ENCODE data around the gene VWF. TPM values are rescaled to one million over a fixed set of nuclear protein-coding genes. Genes with fewer than 3 reads are reported as not detected.
A peak's percentile ranks its signal among the peaks of the same experiment; 100 is the strongest.

VWF gene
- total RNA-seq = 100 to 1,000 TPM; 144 to 388 (median 269) TPM
- 181 TPM for polyA plus RNA-seq
- long read RNA-seq, donor 1, full-length matches to known transcripts = 2 of 359 reads
- long read RNA-seq, donor 1, partial matches to known transcripts = 333 of 359 reads
- long read RNA-seq, donor 1, other reads (novel, unspliced or antisense) = 24 of 359 reads
- long read RNA-seq, donor 2, partial matches to known transcripts = 51 of 58 reads
- long read RNA-seq, donor 2, other reads (novel, unspliced or antisense) = 7 of 58 reads
- long read RNA-seq, donor 3, full-length matches to known transcripts = 1 of 238 reads
- long read RNA-seq, donor 3, partial matches to known transcripts = 219 of 238 reads
- long read RNA-seq, donor 3, other reads (novel, unspliced or antisense) = 18 of 238 reads
- long read RNA-seq, donor 4, full-length matches to known transcripts = 2 of 116 reads
- long read RNA-seq, donor 4, partial matches to known transcripts = 106 of 116 reads
- long read RNA-seq, donor 4, other reads (novel, unspliced or antisense) = 8 of 116 reads

GRCh38 chr12:6124411-6125309 is at the start of gene VWF:
Gene VWF (minus strand): TSS chr12:6124670. CDS start chr12:6123196, 1,474 bp downstream.
- 60% methylated on average over 5 of the region's 5 CpGs for WGBS
- intact Hi-C loops (cut with DNase I) = loop anchor here in 2 of 4 donors (5.0 kb wide), 2 partner anchors 42 to 48 kb away; no protein-coding TSS in a partner anchor
- Histone ChIP-seq H3K27ac (ENCODE audit: low read length) (peak within 1 kb of the TSS; percentile 79), H3K9me3 (ENCODE audit: control insufficient read depth, low read length) (no peaks in the 10 kb centered on the region), H3K4me3 (ENCODE audit: low read length) (peak within 1 kb of the TSS; percentile 73), H3K4me1 (ENCODE audit: control insufficient read depth, insufficient read depth, low read length) (no peaks in the 10 kb centered on the region), H3K27me3 (ENCODE audit: control insufficient read depth, insufficient read depth) (no peaks in the 10 kb centered on the region)
- peak in 1 of 3 donors; percentile 46 for DNase-seq
- peak; percentile 76 to 83 for ATAC-seq

- ATAC-seq (no peak), DNase-seq (no peak)
- Histone ChIP-seq H3K9me3 (ENCODE audit: control insufficient read depth, low read length) (no peaks in the 10 kb centered on the region), H3K4me3 (ENCODE audit: low read length) (no peak overlapping the region), H3K27me3 (ENCODE audit: control insufficient read depth, insufficient read depth) (no peaks in the 10 kb centered on the region), H3K4me1 (ENCODE audit: control insufficient read depth, insufficient read depth, low read length) (peaks cover 3% of the 10 kb centered on the region), H3K27ac (ENCODE audit: low read length) (no peak overlapping the region)
- 76% methylated on average over 4 of the region's 4 CpGs for WGBS
- intact Hi-C loops (cut with DNase I) = loop anchor here in 1 of 4 donors (5.0 kb wide), 1 partner anchor 51 kb away; the partner anchor contains the start of gene VWF
Observed at GRCh38 chr12:6172862-6173261, 48.4 kb upstream of the VWF start.

- WGBS = 81% methylated on average over 15 of the region's 15 CpGs
- ATAC-seq (no peak), DNase-seq (no peak)
- Histone ChIP-seq H3K4me1 (ENCODE audit: control insufficient read depth, insufficient read depth, low read length) (peaks cover 10% of the 10 kb centered on the region), H3K27ac (ENCODE audit: low read length) (peak overlapping the region; percentile 73), H3K4me3 (ENCODE audit: low read length) (no peak overlapping the region), H3K27me3 (ENCODE audit: control insufficient read depth, insufficient read depth) (no peaks in the 10 kb centered on the region), H3K9me3 (ENCODE audit: control insufficient read depth, low read length) (no peaks in the 10 kb centered on the region)
- intact Hi-C loops (cut with DNase I) = loop anchor here in 1 of 4 donors (5.0 kb wide), 1 partner anchor 50 kb away; the partner anchor contains the start of gene VWF
Observed at GRCh38 chr12:6172086-6172485, 47.6 kb upstream of the VWF start.

GRCh38 chr12:6171409-6172015 is 47.0 kb upstream of the VWF start:
- intact Hi-C loops (cut with DNase I) = loop anchor here in 1 of 4 donors (5.0 kb wide), 1 partner anchor 49 kb away; the partner anchor contains the start of gene VWF
- H3K27me3 ChIP-seq (ENCODE audit: control insufficient read depth, insufficient read depth) = no peaks in the 10 kb centered on the region
- peaks cover 11% of the 10 kb centered on the region for H3K4me1 ChIP-seq (ENCODE audit: control insufficient read depth, insufficient read depth, low read length)
- peak overlapping the region; percentile 73 for H3K27ac ChIP-seq (ENCODE audit: low read length)
- peak; percentile 90 to 92 for ATAC-seq
- no peak overlapping the region for H3K4me3 ChIP-seq (ENCODE audit: low read length)
- peak; percentile 80 to 88 (median 84) for DNase-seq
- 71% methylated on average over 21 of the region's 21 CpGs for WGBS
- H3K9me3 ChIP-seq (ENCODE audit: control insufficient read depth, low read length) = no peaks in the 10 kb centered on the region

GRCh38 chr12:6167327-6168280 is 43.1 kb upstream of the VWF start:
- Histone ChIP-seq H3K27ac (ENCODE audit: low read length) (peak overlapping the region; percentile 54), H3K9me3 (ENCODE audit: control insufficient read depth, low read length) (no peaks in the 10 kb centered on the region), H3K27me3 (ENCODE audit: control insufficient read depth, insufficient read depth) (no peaks in the 10 kb centered on the region), H3K4me1 (ENCODE audit: control insufficient read depth, insufficient read depth, low read length) (peaks cover 11% of the 10 kb centered on the region), H3K4me3 (ENCODE audit: low read length) (no peak overlapping the region)
- 30% methylated on average over 17 of the region's 17 CpGs for whole genome bisulfite sequencing
- peak; percentile 65 to 74 (median 71) for DNase-seq
- intact Hi-C loops (cut with DNase I) = no loop called here
- ATAC-seq = peak; percentile 76 to 87

- peak overlapping the region; percentile 26 for H3K27ac ChIP-seq (ENCODE audit: low read length)
- intact Hi-C loops (cut with DNase I) = no loop called here
Observed at GRCh38 chr12:6166808-6167207, 42.3 kb upstream of the VWF start.

GRCh38 chr12:6165395-6165794 is 40.9 kb upstream of the VWF start:
- 57% methylated on average over 2 of the region's 2 CpGs for whole genome bisulfite sequencing
- peaks cover 16% of the 10 kb centered on the region for H3K4me1 ChIP-seq (ENCODE audit: control insufficient read depth, insufficient read depth, low read length)
- no peak overlapping the region for H3K27ac ChIP-seq (ENCODE audit: low read length)
- H3K9me3 ChIP-seq (ENCODE audit: control insufficient read depth, low read length) = no peaks in the 10 kb centered on the region
- H3K27me3 ChIP-seq (ENCODE audit: control insufficient read depth, insufficient read depth) = no peaks in the 10 kb centered on the region
- DNase-seq (no peak), ATAC-seq (no peak)
- no peak overlapping the region for H3K4me3 ChIP-seq (ENCODE audit: low read length)
- intact Hi-C loops (cut with DNase I) = no loop called here

More at GRCh38 chr12:6166808-6167207, 42.3 kb upstream of the VWF start:
- H3K27me3 ChIP-seq (ENCODE audit: control insufficient read depth, insufficient read depth) = no peaks in the 10 kb centered on the region
- H3K4me1 ChIP-seq (ENCODE audit: control insufficient read depth, insufficient read depth, low read length) = peaks cover 11% of the 10 kb centered on the region
- no peak for DNase-seq
- no peak for ATAC-seq
- no peak overlapping the region for H3K4me3 ChIP-seq (ENCODE audit: low read length)
- H3K9me3 ChIP-seq (ENCODE audit: control insufficient read depth, low read length) = no peaks in the 10 kb centered on the region
- WGBS = 82% methylated on average over 6 of the region's 6 CpGs

GRCh38 chr12:6163416-6164060 is 39.1 kb upstream of the VWF start:
- WGBS = 86% methylated on average over 8 of the region's 8 CpGs
- H3K9me3 ChIP-seq (ENCODE audit: control insufficient read depth, low read length) = no peaks in the 10 kb centered on the region
- no peak overlapping the region for H3K27ac ChIP-seq (ENCODE audit: low read length)
- H3K4me1 ChIP-seq (ENCODE audit: control insufficient read depth, insufficient read depth, low read length) = peaks cover 14% of the 10 kb centered on the region
- intact Hi-C loops (cut with DNase I) = no loop called here
- DNase-seq (no peak), ATAC-seq (no peak)
- no peaks in the 10 kb centered on the region for H3K27me3 ChIP-seq (ENCODE audit: control insufficient read depth, insufficient read depth)
- H3K4me3 ChIP-seq (ENCODE audit: low read length) = no peak overlapping the region

- H3K27me3 ChIP-seq (ENCODE audit: control insufficient read depth, insufficient read depth) = no peaks in the 10 kb centered on the region
- no peaks in the 10 kb centered on the region for H3K9me3 ChIP-seq (ENCODE audit: control insufficient read depth, low read length)
- H3K4me3 ChIP-seq (ENCODE audit: low read length) = no peak overlapping the region
- WGBS = 33% methylated on average over 16 of the region's 16 CpGs
- intact Hi-C loops (cut with DNase I) = no loop called here
- peaks cover 4% of the 10 kb centered on the region for H3K4me1 ChIP-seq (ENCODE audit: control insufficient read depth, insufficient read depth, low read length)
- DNase-seq = peak; percentile 65 to 84 (median 82)
- peak; percentile 59 to 85 for ATAC-seq
- H3K27ac ChIP-seq (ENCODE audit: low read length) = peak overlapping the region; percentile 37
Observed at GRCh38 chr12:6161124-6161882, 36.8 kb upstream of the VWF start.

All from right cardiac atrium (tissue), 5 donors.